Measurements from ENCODE around the gene DNMT3B. TPM values are rescaled to one million over a fixed set of nuclear protein-coding genes. Genes with fewer than 3 reads are reported as not detected.

Gene DNMT3B
- total and polyA plus RNA-seq, 2 experiments from 2014 or later = 711 to 2,222 TPM

- peaks cover 63% of the 10 kb centered on the region for H3K4me1 ChIP-seq (ENCODE audit: insufficient read depth)
- H3K27ac ChIP-seq (ENCODE audit: low read depth) = peak overlapping the region; percentile 96
- H3K27ac Mint-ChIP-seq = peak overlapping the region; percentile 98
- no peak overlapping the region for H2AFZ ChIP-seq
- H3K27me3 ChIP-seq (ENCODE audit: insufficient read depth) = no peaks in the 10 kb centered on the region
- peaks cover 10% of the 10 kb centered on the region; the same call in 2 of the 3 replicates for H3K9me3 Mint-ChIP-seq
- peaks cover 66% of the 10 kb centered on the region for H4K20me1 ChIP-seq (replicated peaks; ENCODE audit: insufficient read depth)
- peaks cover 66% of the 10 kb centered on the region for H3K36me3 Mint-ChIP-seq (ENCODE audit: low read depth)
- peaks cover 53% of the 10 kb centered on the region for H3F3A ChIP-seq (replicated peaks; ENCODE audit: low read depth)
- peak overlapping the region; percentile 91 for H3K4me3 ChIP-seq
- DNase-seq (ENCODE audit: low spot score) (peak; percentile 96), ATAC-seq (peak; percentile 47)
- H3K36me3 ChIP-seq (ENCODE audit: insufficient read depth) = peaks cover 54% of the 10 kb centered on the region
- H3K79me2 ChIP-seq (replicated peaks; ENCODE audit: insufficient read depth) = peaks cover 99% of the 10 kb centered on the region
- H3K9me2 ChIP-seq (ENCODE audit: insufficient read depth) = no peaks in the 10 kb centered on the region
- TF ChIP-seq ZNF462 (CRISPR knock-in tag; IDR thresholded peaks at IDR 0.05) = no peak
- no peak for TF ChIP-seq EZH2 (IDR thresholded peaks at IDR 0.05; ENCODE audit: low read depth, unreplicated experiment)
- no peak for TF ChIP-seq STAT1 (IDR thresholded peaks at IDR 0.05; ENCODE audit: unreplicated experiment)
- no peak for TF ChIP-seq ZNF331 (CRISPR knock-in tag; IDR thresholded peaks at IDR 0.05; ENCODE audit: low read depth)
- no peak for TF ChIP-seq ZNF114 (CRISPR knock-in tag; IDR thresholded peaks at IDR 0.05)
- TF ChIP-seq ETS1 (IDR thresholded peaks at IDR 0.05) = peak; percentile 58
- TF ChIP-seq CREB1 (CRISPR knock-in tag; IDR thresholded peaks at IDR 0.05; ENCODE audit: low read depth) = no peak
- TF ChIP-seq REST (IDR thresholded peaks at IDR 0.05; ENCODE audit: unreplicated experiment) = peak; percentile 25
- no peak for TF ChIP-seq JUNB (IDR thresholded peaks at IDR 0.05; ENCODE audit: unreplicated experiment)
- no peak for TF ChIP-seq EZH2phosphoT487 (IDR thresholded peaks at IDR 0.05; ENCODE audit: unreplicated experiment)
- no peak for TF ChIP-seq CTCF (conservative IDR thresholded peaks at IDR 0.05; ENCODE audit: low read depth in 2 of 2)
- TF ChIP-seq POLR2AphosphoS5 (IDR thresholded peaks at IDR 0.05; ENCODE audit: low read depth) = peak; percentile 98
- TF ChIP-seq NANOG (IDR thresholded peaks at IDR 0.05; ENCODE audit: borderline replicate concordance) = no peak; the same call in 1 of the 2 replicates
- peaks cover 41% of the 10 kb centered on the region for H3K4me1 Mint-ChIP-seq
- H3K4me2 ChIP-seq = peak overlapping the region; percentile 97
- peak overlapping the region; percentile 99 for H3K4me3 Mint-ChIP-seq
- H3K27me3 Mint-ChIP-seq (ENCODE audit: insufficient read depth, low read depth, poor library complexity) = peaks cover 32% of the 10 kb centered on the region
Observed at GRCh38 chr20:32764005-32764960, 2.1 kb downstream of the DNMT3B start.

Data from GM23338 (cell line).